Measurements from ENCODE around the gene SUN1.
A peak's percentile ranks its signal among the peaks of the same experiment; 100 is the strongest.

The SUN1 gene

GRCh38 chr7:897086-897485, 64.8 kb downstream of the SUN1 start:
- no peak for TF ChIP-seq FOXP2 (optimal IDR thresholded peaks at IDR 0.05; ENCODE audit: borderline replicate concordance, extremely low read depth, extremely low read length, insufficient read depth)
- TF ChIP-seq TAF1 (IDR thresholded peaks at IDR 0.05; ENCODE audit: borderline replicate concordance, insufficient read depth, low read length): no peak
- TF ChIP-seq SIN3A (IDR thresholded peaks at IDR 0.05; ENCODE audit: borderline replicate concordance, insufficient read depth, low read length): no peak
- no peak for TF ChIP-seq REST (IDR thresholded peaks at IDR 0.05; ENCODE audit: insufficient read depth in 1 of 2, low read depth in 2 of 2, low read length in 2 of 2)
- no peak for TF ChIP-seq POLR2AphosphoS5 (IDR thresholded peaks at IDR 0.05; ENCODE audit: low read depth, low read length)

GRCh38 chr7:897771-898376, 65.6 kb downstream of the SUN1 start:
- no peak for TF ChIP-seq FOXP2 (optimal IDR thresholded peaks at IDR 0.05; ENCODE audit: borderline replicate concordance, extremely low read depth, extremely low read length, insufficient read depth)
- TF ChIP-seq SIN3A (IDR thresholded peaks at IDR 0.05; ENCODE audit: borderline replicate concordance, insufficient read depth, low read length): no peak
- TF ChIP-seq REST (IDR thresholded peaks at IDR 0.05; ENCODE audit: insufficient read depth in 1 of 2, low read depth in 2 of 2, low read length in 2 of 2): 0 out of 4 replicates have a peak, but pooled peaks of 1 of the 2 experiments have one; percentile 26
- TF ChIP-seq TAF1 (IDR thresholded peaks at IDR 0.05; ENCODE audit: borderline replicate concordance, insufficient read depth, low read length): no peak
- TF ChIP-seq POLR2AphosphoS5 (IDR thresholded peaks at IDR 0.05; ENCODE audit: low read depth, low read length): no peak

GRCh38 chr7:898460-898854, 66.2 kb downstream of the SUN1 start:
- no peak; the same call in 1 of the 2 replicates for TF ChIP-seq POLR2AphosphoS5 (IDR thresholded peaks at IDR 0.05; ENCODE audit: low read depth, low read length)
- TF ChIP-seq TAF1 (IDR thresholded peaks at IDR 0.05; ENCODE audit: borderline replicate concordance, insufficient read depth, low read length): no peak
- TF ChIP-seq REST (IDR thresholded peaks at IDR 0.05; ENCODE audit: insufficient read depth in 1 of 2, low read depth in 2 of 2, low read length in 2 of 2): no peak
- no peak for TF ChIP-seq SIN3A (IDR thresholded peaks at IDR 0.05; ENCODE audit: borderline replicate concordance, insufficient read depth, low read length)
- no peak for TF ChIP-seq FOXP2 (optimal IDR thresholded peaks at IDR 0.05; ENCODE audit: borderline replicate concordance, extremely low read depth, extremely low read length, insufficient read depth)

GRCh38 chr7:898855-899681, 66.8 kb downstream of the SUN1 start:
- TF ChIP-seq FOXP2 (optimal IDR thresholded peaks at IDR 0.05; ENCODE audit: borderline replicate concordance, extremely low read depth, extremely low read length, insufficient read depth): no peak
- no peak for TF ChIP-seq POLR2AphosphoS5 (IDR thresholded peaks at IDR 0.05; ENCODE audit: low read depth, low read length)
- TF ChIP-seq REST (IDR thresholded peaks at IDR 0.05; ENCODE audit: insufficient read depth in 1 of 2, low read depth in 2 of 2, low read length in 2 of 2): no peak
- TF ChIP-seq TAF1 (IDR thresholded peaks at IDR 0.05; ENCODE audit: borderline replicate concordance, insufficient read depth, low read length): no peak
- TF ChIP-seq SIN3A (IDR thresholded peaks at IDR 0.05; ENCODE audit: borderline replicate concordance, insufficient read depth, low read length): no peak

Measured in PFSK-1 (cell line).